NB4 (cell line): ENCODE data around the gene EHBP1L1.

ENCODE experiments used
- DNase-seq: peaks from one replicate; pipeline ENCODE4 v3.0.0; 2010; ENCODE audit warnings: low read depth
- H3K4me3 ChIP-seq: one replicate; pipeline ENCODE4 v1.5.1; 2011; ENCODE audit warnings: mild to moderate bottlenecking, low read depth, low read length, moderate library complexity
- MAX ChIP-seq: IDR thresholded peaks from 2 replicates; pipeline ENCODE4 v1.6.1; 2011; ENCODE audit warnings: low read depth, low read length
- MYC ChIP-seq: IDR thresholded peaks from 2 replicates; pipeline ENCODE4 v1.6.1; 2011; ENCODE audit warnings: low read depth, low read length
- POLR2A ChIP-seq: IDR thresholded peaks from 2 replicates; pipeline ENCODE4 v1.6.1; 2011; ENCODE audit warnings: mild to moderate bottlenecking; ENCODE audit not compliant: insufficient read length; ENCODE audit errors: extremely low read depth
- TF ChIP-seq, protein P1 (sequence below): IDR thresholded peaks from one replicate; pipeline ENCODE4 v1.5.1; 2012; ENCODE audit warnings: low read depth, low read length

EHBP1L1 gene

GRCh38 chr11:65624931-65625627 is 49.2 kb downstream of the EHBP1L1 start:
- no peak overlapping the region for H3K4me3 ChIP-seq
- no peak for DNase-seq
- TF ChIP-seq, protein P1, sequence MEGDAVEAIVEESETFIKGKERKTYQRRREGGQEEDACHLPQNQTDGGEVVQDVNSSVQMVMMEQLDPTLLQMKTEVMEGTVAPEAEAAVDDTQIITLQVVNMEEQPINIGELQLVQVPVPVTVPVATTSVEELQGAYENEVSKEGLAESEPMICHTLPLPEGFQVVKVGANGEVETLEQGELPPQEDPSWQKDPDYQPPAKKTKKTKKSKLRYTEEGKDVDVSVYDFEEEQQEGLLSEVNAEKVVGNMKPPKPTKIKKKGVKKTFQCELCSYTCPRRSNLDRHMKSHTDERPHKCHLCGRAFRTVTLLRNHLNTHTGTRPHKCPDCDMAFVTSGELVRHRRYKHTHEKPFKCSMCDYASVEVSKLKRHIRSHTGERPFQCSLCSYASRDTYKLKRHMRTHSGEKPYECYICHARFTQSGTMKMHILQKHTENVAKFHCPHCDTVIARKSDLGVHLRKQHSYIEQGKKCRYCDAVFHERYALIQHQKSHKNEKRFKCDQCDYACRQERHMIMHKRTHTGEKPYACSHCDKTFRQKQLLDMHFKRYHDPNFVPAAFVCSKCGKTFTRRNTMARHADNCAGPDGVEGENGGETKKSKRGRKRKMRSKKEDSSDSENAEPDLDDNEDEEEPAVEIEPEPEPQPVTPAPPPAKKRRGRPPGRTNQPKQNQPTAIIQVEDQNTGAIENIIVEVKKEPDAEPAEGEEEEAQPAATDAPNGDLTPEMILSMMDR: no peak
- no peak for TF ChIP-seq POLR2A
- TF ChIP-seq MAX: no peak
- TF ChIP-seq MYC: no peak

- no peak overlapping the region for H3K4me3 ChIP-seq
- peak; percentile 60 for DNase-seq
- TF ChIP-seq, protein P1: peak; percentile 66
- TF ChIP-seq MAX: no peak
Observed at GRCh38 chr11:65625628-65626342, 49.9 kb downstream of the EHBP1L1 start.

GRCh38 chr11:65627202-65627601 is 51.3 kb downstream of the EHBP1L1 start:
- H3K4me3 ChIP-seq: no peak overlapping the region
- DNase-seq: no peak
- TF ChIP-seq POLR2A (no peak), MAX (no peak), MYC (no peak)
- TF ChIP-seq, protein P1: no peak

DNA sequence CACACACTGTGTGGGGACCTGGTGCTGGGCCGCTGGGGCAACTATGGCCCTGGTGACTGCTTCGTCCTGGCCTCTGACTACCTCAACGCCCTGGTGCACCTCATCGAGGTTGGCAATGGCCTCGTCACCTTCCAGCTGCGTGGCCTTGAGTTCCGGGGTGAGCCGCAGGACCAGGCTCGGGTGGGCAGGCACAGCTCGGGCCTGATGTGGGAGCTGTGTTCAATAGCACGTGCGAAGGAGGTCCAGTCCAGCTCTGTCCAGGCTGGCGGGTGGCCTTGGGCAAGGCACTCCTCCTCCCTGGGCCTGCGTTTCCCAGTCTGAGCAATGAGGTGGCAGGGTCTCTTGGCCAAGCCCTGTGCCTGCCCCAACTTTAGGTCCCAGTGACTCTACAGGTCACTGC is 53.7 kb downstream of the EHBP1L1 start:
- no peak overlapping the region for H3K4me3 ChIP-seq
- no peak for DNase-seq
- TF ChIP-seq MAX (no peak), POLR2A (no peak), MYC (no peak)
- TF ChIP-seq, protein P1: no peak

DNA sequence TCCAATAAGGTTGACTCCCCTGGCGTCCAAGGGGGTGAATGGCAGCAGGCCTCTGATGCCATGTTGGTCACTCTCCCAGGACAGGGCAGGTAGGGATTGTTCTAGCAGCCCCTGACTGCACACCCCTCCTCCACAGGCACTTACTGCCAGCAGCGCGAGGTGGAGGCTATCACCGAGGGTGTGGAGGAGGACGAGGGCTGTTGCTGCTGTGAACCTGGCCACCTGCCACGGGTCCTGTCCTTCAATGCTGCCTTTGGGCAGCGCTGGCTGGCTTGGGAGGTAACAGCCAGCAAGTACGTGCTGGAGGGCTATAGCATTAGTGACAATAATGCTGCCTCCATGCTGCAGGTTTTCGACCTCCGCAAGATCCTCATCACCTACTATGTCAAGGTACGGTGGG is 54.4 kb downstream of the EHBP1L1 start:
- no peak for DNase-seq
- TF ChIP-seq, protein P1: no peak
- no peak for TF ChIP-seq MAX
- TF ChIP-seq POLR2A: no peak
- no peak overlapping the region for H3K4me3 ChIP-seq
